ENCODE measurements around the gene ACKR1. TPM values are rescaled to one million over a fixed set of nuclear protein-coding genes. Genes with fewer than 3 reads are reported as not detected.

ACKR1 gene
- total and polyA plus RNA-seq, 2 donors from 2014 or later: 3.4 to 142 TPM

GRCh38 chr1:159229896-159230295 lies 25.2 kb downstream of the ACKR1 start:
- FAIRE-seq: no peak
- TF ChIP-seq CTCF (IDR thresholded peaks at IDR 0.05; ENCODE audit: borderline replicate concordance, extremely low read depth, insufficient read depth): no peak
- H3K27ac ChIP-seq (ENCODE audit: low read depth in 2 of 2, low read length in 2 of 2): no peak overlapping the region

GRCh38 chr1:159239551-159240220 lies 35.0 kb downstream of the ACKR1 start:
- DNase-seq (no peak), FAIRE-seq (no peak)
- no peak for TF ChIP-seq CTCF (IDR thresholded peaks at IDR 0.05; ENCODE audit: borderline replicate concordance, extremely low read depth, insufficient read depth)
- Histone ChIP-seq H3K4me1 (ENCODE audit: control insufficient read depth in 2 of 3, insufficient read depth in 2 of 3, low read depth in 1 of 3, low read length in 3 of 3) (no peaks in the 10 kb centered on the region), H3K36me3 (ENCODE audit: control insufficient read depth in 2 of 3, insufficient read depth in 3 of 3, low read length in 3 of 3) (no peaks in the 10 kb centered on the region), H3K27me3 (ENCODE audit: control insufficient read depth, insufficient read depth, low read length) (no peaks in the 10 kb centered on the region), H3K4me3 (ENCODE audit: low read length in 3 of 3) (no peak overlapping the region), H3K9me3 (ENCODE audit: control insufficient read depth in 2 of 3, insufficient read depth in 1 of 3, low read length in 3 of 3) (no peaks in the 10 kb centered on the region), H3K27ac (ENCODE audit: low read depth in 2 of 2, low read length in 2 of 2) (no peak overlapping the region), H3K9ac (ENCODE audit: low read length in 3 of 3) (no peak overlapping the region)
- intact Hi-C loops (cut with DNase I): no loop called here

More at GRCh38 chr1:159229896-159230295, 25.2 kb downstream of the ACKR1 start:
- no peak overlapping the region for H3K4me3 ChIP-seq (ENCODE audit: low read length in 3 of 3)
- no peaks in the 10 kb centered on the region for H3K27me3 ChIP-seq (ENCODE audit: control insufficient read depth, insufficient read depth, low read length)
- no peak overlapping the region for H3K9ac ChIP-seq (ENCODE audit: low read length in 3 of 3)
- no peak for DNase-seq
- H3K4me1 ChIP-seq (ENCODE audit: control insufficient read depth in 2 of 3, insufficient read depth in 2 of 3, low read depth in 1 of 3, low read length in 3 of 3): no peaks in the 10 kb centered on the region
- no peaks in the 10 kb centered on the region for H3K36me3 ChIP-seq (ENCODE audit: control insufficient read depth in 2 of 3, insufficient read depth in 3 of 3, low read length in 3 of 3)
- no peaks in the 10 kb centered on the region for H3K9me3 ChIP-seq (ENCODE audit: control insufficient read depth in 2 of 3, insufficient read depth in 1 of 3, low read length in 3 of 3)
- intact Hi-C loops (cut with DNase I): no loop called here

- H3K4me3 ChIP-seq (ENCODE audit: low read length in 3 of 3): no peak overlapping the region
- H3K27ac ChIP-seq (ENCODE audit: low read depth in 2 of 2, low read length in 2 of 2): no peak overlapping the region
- no peak for TF ChIP-seq CTCF (IDR thresholded peaks at IDR 0.05; ENCODE audit: borderline replicate concordance, extremely low read depth, insufficient read depth)
- peaks cover 0 to 8% (median 0%) of the 10 kb centered on the region in 3 donors for H3K9me3 ChIP-seq (ENCODE audit: control insufficient read depth in 2 of 3, insufficient read depth in 1 of 3, low read length in 3 of 3)
- H3K9ac ChIP-seq (ENCODE audit: low read length in 3 of 3): no peak overlapping the region
- no peaks in the 10 kb centered on the region for H3K27me3 ChIP-seq (ENCODE audit: control insufficient read depth, insufficient read depth, low read length)
- H3K36me3 ChIP-seq (ENCODE audit: control insufficient read depth in 2 of 3, insufficient read depth in 3 of 3, low read length in 3 of 3): no peaks in the 10 kb centered on the region
- no peaks in the 10 kb centered on the region for H3K4me1 ChIP-seq (ENCODE audit: control insufficient read depth in 2 of 3, insufficient read depth in 2 of 3, low read depth in 1 of 3, low read length in 3 of 3)
- intact Hi-C loops (cut with DNase I): no loop called here
- DNase-seq: no peak
- FAIRE-seq: no peak
Observed at GRCh38 chr1:159247266-159247665, 42.6 kb downstream of the ACKR1 start.

GRCh38 chr1:159248311-159248710 lies 43.6 kb downstream of the ACKR1 start:
- Histone ChIP-seq H3K4me3 (ENCODE audit: low read length in 3 of 3) (no peak overlapping the region), H3K27me3 (ENCODE audit: control insufficient read depth, insufficient read depth, low read length) (no peaks in the 10 kb centered on the region), H3K27ac (ENCODE audit: low read depth in 2 of 2, low read length in 2 of 2) (no peak overlapping the region), H3K4me1 (ENCODE audit: control insufficient read depth in 2 of 3, insufficient read depth in 2 of 3, low read depth in 1 of 3, low read length in 3 of 3) (no peaks in the 10 kb centered on the region), H3K9ac (ENCODE audit: low read length in 3 of 3) (no peak overlapping the region), H3K36me3 (ENCODE audit: control insufficient read depth in 2 of 3, insufficient read depth in 3 of 3, low read length in 3 of 3) (no peaks in the 10 kb centered on the region), H3K9me3 (ENCODE audit: control insufficient read depth in 2 of 3, insufficient read depth in 1 of 3, low read length in 3 of 3) (peaks cover 0 to 8% (median 0%) of the 10 kb centered on the region in 3 donors)
- FAIRE-seq (no peak), DNase-seq (no peak)
- no peak for TF ChIP-seq CTCF (IDR thresholded peaks at IDR 0.05; ENCODE audit: borderline replicate concordance, extremely low read depth, insufficient read depth)
- intact Hi-C loops (cut with DNase I): no loop called here

All from kidney (tissue), 14 donors.